ENCODE data around the gene PLAC1. TPM values are rescaled to one million over a fixed set of nuclear protein-coding genes. Genes with fewer than 3 reads are reported as not detected.

The PLAC1 gene
- total and polyA plus RNA-seq, 2 of the 4 experiments (the other 2 are of a cell fraction) = 0.36 to 0.74 TPM

- Histone ChIP-seq H2BK120ac (ENCODE audit: low read depth, low read length) (no peak overlapping the region), H2AK5ac (ENCODE audit: low read depth, low read length) (no peak overlapping the region), H3K79me1 (ENCODE audit: low read depth in 1 of 2, low read length in 2 of 2) (no peaks in the 10 kb centered on the region), H3K4me1 (ENCODE audit: control insufficient read depth, insufficient read depth, low read length) (no peaks in the 10 kb centered on the region), H3K14ac (replicated peaks; ENCODE audit: low read depth, low read length) (no peak overlapping the region), H3K4ac (ENCODE audit: low read depth, low read length) (no peak overlapping the region), H4K20me1 (ENCODE audit: insufficient read depth, low read length) (no peaks in the 10 kb centered on the region; the same call in 1 of the 2 replicates), H3K4me3 (ENCODE audit: insufficient read depth, low read depth, low read length) (no peak overlapping the region), H3K9me1 (ENCODE audit: insufficient read depth, low read length) (0 out of 2 replicates have a peak, but pooled peaks cover 2% of the 10 kb centered on the region), H3K18ac (ENCODE audit: low read depth, low read length) (no peak overlapping the region), H2BK20ac (ENCODE audit: low read depth, low read length) (no peak overlapping the region), H2BK5ac (ENCODE audit: low read depth, low read length, poor library complexity, severe bottlenecking) (no peak overlapping the region), H3K9me3 (ENCODE audit: control insufficient read depth, insufficient read depth, low read length) (no peaks in the 10 kb centered on the region), H3K56ac (ENCODE audit: extremely low read depth, insufficient read depth, low read length) (no peak overlapping the region), H3K4me2 (ENCODE audit: low read depth, low read length) (no peak overlapping the region), H3K9ac (ENCODE audit: low read depth, low read length) (no peak overlapping the region), H3K27me3 (ENCODE audit: control insufficient read depth, insufficient read depth, low read length) (0 out of 2 replicates have a peak, but pooled peaks cover 1% of the 10 kb centered on the region), H4K91ac (ENCODE audit: insufficient read depth, low read depth, low read length) (no peak overlapping the region), H2AFZ (replicated peaks; ENCODE audit: low read length, poor library complexity) (no peak overlapping the region), H3K27ac (ENCODE audit: insufficient read depth, low read length) (no peak overlapping the region), H3K36me3 (ENCODE audit: control insufficient read depth, insufficient read depth, low read length) (no peaks in the 10 kb centered on the region), H4K5ac (ENCODE audit: low read depth, low read length) (no peak overlapping the region), H4K8ac (ENCODE audit: low read depth in 2 of 2, low read length in 2 of 2) (no peak overlapping the region), H2AK9ac (replicated peaks; ENCODE audit: low read depth, low read length, poor library complexity) (no peak overlapping the region), H2BK15ac (ENCODE audit: low read depth, low read length) (no peak overlapping the region), H3K23ac (ENCODE audit: low read depth, low read length) (no peak overlapping the region)
- in situ Hi-C loops (cut with MboI; ENCODE audit: low sequenced_read_pairs) (no loop called here), dilution Hi-C loops (cut with HindIII; ENCODE audit: low sequenced_read_pairs, unreplicated experiment) (no loop called here), intact Hi-C loops (cut with micrococcal nuclease) (no loop called here)
- ATAC-seq (ENCODE audit: low read depth) (no peak), DNase-seq (no peak)
- 60% methylated on average over 1 of the region's 5 CpGs; no CpG with 5 or more reads in 1 of the 2 experiments for WGBS, 2 experiments (ENCODE audit: extremely low coverage in 2 of 2, insufficient read length in 1 of 2)
- no TSS peak for BruUV-seq (replicated peaks)
- ChIA-PET CTCF (no interaction called here), POLR2A (ENCODE audit: unreplicated experiment) (no interaction called here)
- TF ChIP-seq CTCF (conservative IDR thresholded peaks at IDR 0.05; ENCODE audit: low read depth, low read length) = no peak
- no peak for TF ChIP-seq MAZ (IDR thresholded peaks at IDR 0.05; ENCODE audit: borderline replicate concordance, low read depth, low read length)
- no peak for TF ChIP-seq RAD21 (IDR thresholded peaks at IDR 0.05; ENCODE audit: low read length)
- no peak for TF ChIP-seq USF2 (IDR thresholded peaks at IDR 0.05; ENCODE audit: low read depth, low read length)
- TF ChIP-seq NFE2L2 (IDR thresholded peaks at IDR 0.05; ENCODE audit: low read depth, low read length) = no peak
- TF ChIP-seq, protein P1, sequence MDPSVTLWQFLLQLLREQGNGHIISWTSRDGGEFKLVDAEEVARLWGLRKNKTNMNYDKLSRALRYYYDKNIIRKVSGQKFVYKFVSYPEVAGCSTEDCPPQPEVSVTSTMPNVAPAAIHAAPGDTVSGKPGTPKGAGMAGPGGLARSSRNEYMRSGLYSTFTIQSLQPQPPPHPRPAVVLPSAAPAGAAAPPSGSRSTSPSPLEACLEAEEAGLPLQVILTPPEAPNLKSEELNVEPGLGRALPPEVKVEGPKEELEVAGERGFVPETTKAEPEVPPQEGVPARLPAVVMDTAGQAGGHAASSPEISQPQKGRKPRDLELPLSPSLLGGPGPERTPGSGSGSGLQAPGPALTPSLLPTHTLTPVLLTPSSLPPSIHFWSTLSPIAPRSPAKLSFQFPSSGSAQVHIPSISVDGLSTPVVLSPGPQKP (IDR thresholded peaks at IDR 0.05; ENCODE audit: borderline replicate concordance, low read depth, low read length) = no peak
- TF ChIP-seq CHD1 (IDR thresholded peaks at IDR 0.05; ENCODE audit: low read depth, low read length) = no peak
- no peak for TF ChIP-seq FOS (IDR thresholded peaks at IDR 0.05; ENCODE audit: low read depth, low read length)
- no peak for TF ChIP-seq MAFK (IDR thresholded peaks at IDR 0.05; ENCODE audit: low read depth, low read length)
- no peak for TF ChIP-seq POLR2A (IDR thresholded peaks at IDR 0.05; ENCODE audit: low read depth, low read length)
- no peak for TF ChIP-seq CEBPB (IDR thresholded peaks at IDR 0.05; ENCODE audit: low read depth, low read length)
- TF ChIP-seq RFX5 (IDR thresholded peaks at IDR 0.05; ENCODE audit: low read depth, low read length) = no peak
- TF ChIP-seq RCOR1 (IDR thresholded peaks at IDR 0.05; ENCODE audit: insufficient replicate concordance, low read length) = no peak
- TF ChIP-seq MXI1 (IDR thresholded peaks at IDR 0.05; ENCODE audit: borderline replicate concordance, low read depth, low read length) = no peak
- no peak for TF ChIP-seq SMC3 (IDR thresholded peaks at IDR 0.05; ENCODE audit: low read depth, low read length)
- no peak for TF ChIP-seq BHLHE40 (IDR thresholded peaks at IDR 0.05; ENCODE audit: low read depth, low read length)
Observed at GRCh38 chrX:134566506-134566905, 91.8 kb downstream of the PLAC1 start.

Data from IMR-90 (cell line).